Measurements from ENCODE around the gene KCP. TPM values are rescaled to one million over a fixed set of nuclear protein-coding genes. Genes with fewer than 3 reads are reported as not detected.

Gene KCP
- total RNA-seq, 5 donors from 2014 or later (not counting 1 experiment from before 2014, with no cell fraction given): 0.20 to 0.92 (median 0.53) TPM

GRCh38 chr7:128879461-128879938 is 31.0 kb downstream of the KCP start:
- Histone ChIP-seq H3K36me3 (ENCODE audit: control insufficient read depth in 2 of 2, extremely low read depth in 1 of 2, insufficient read depth in 1 of 2, low read length in 1 of 2) (no peaks in the 10 kb centered on the region), H3K27me3 (replicated peaks in 1 of 2; ENCODE audit: control insufficient read depth in 2 of 2, extremely low read depth in 1 of 2, insufficient read depth in 2 of 2, low read length in 1 of 2) (peaks cover 0 to 20% of the 10 kb centered on the region in 2 experiments), H3K4me1 (ENCODE audit: control insufficient read depth in 1 of 2, extremely low read depth in 1 of 2, insufficient read depth in 2 of 2, low read length in 2 of 2) (peaks cover 2 to 14% of the 10 kb centered on the region in 2 experiments), H3K9me3 (no peaks in the 10 kb centered on the region), H3K27ac (ENCODE audit: low read length) (no peak overlapping the region), H3K4me3 (ENCODE audit: control insufficient read depth in 1 of 2, extremely low read depth in 1 of 2, low read length in 1 of 2) (no peak overlapping the region)
- ATAC-seq (replicated peaks in 1 of 4): no peak
- ChIA-PET CTCF (no interaction called here), POLR2A (interaction anchor here in 1 of 2 donors (0.5 kb wide), 1 partner anchor 405 kb away, joined by 3 read pairs; no protein-coding TSS in a partner anchor)
- WGBS (ENCODE audit: insufficient coverage): 88% methylated on average over 13 of the region's 19 CpGs
- DNase-seq: no peak
- peaks cover 0 to 3% (median 0%) of the 10 kb centered on the region in 3 donors for H3K4me1 Mint-ChIP-seq
- H3K9me3 Mint-ChIP-seq: no peaks in the 10 kb centered on the region
- H3K27me3 Mint-ChIP-seq: no peaks in the 10 kb centered on the region
- no peak overlapping the region for H3K4me3 Mint-ChIP-seq
- no peak overlapping the region for H3K27ac Mint-ChIP-seq
- no peaks in the 10 kb centered on the region for H3K36me3 Mint-ChIP-seq

- H3K27ac ChIP-seq (ENCODE audit: low read length): no peak overlapping the region
- Mint-ChIP-seq H3K36me3 (no peaks in the 10 kb centered on the region), H3K4me1 (peaks cover 0 to under 1% (median 0%) of the 10 kb centered on the region in 3 donors), H3K27me3 (no peaks in the 10 kb centered on the region), H3K4me3 (no peak overlapping the region), H3K9me3 (no peaks in the 10 kb centered on the region), H3K27ac (no peak overlapping the region)
- CTCF ChIA-PET: no interaction called here
- H3K27me3 ChIP-seq (replicated peaks in 1 of 2; ENCODE audit: control insufficient read depth in 2 of 2, extremely low read depth in 1 of 2, insufficient read depth in 2 of 2, low read length in 1 of 2): peaks cover 0 to 14% of the 10 kb centered on the region in 2 experiments
- H3K4me3 ChIP-seq (ENCODE audit: control insufficient read depth in 1 of 2, extremely low read depth in 1 of 2, low read length in 1 of 2): no peak overlapping the region
- DNase-seq (no peak), ATAC-seq (replicated peaks in 1 of 4) (no peak)
- no peaks in the 10 kb centered on the region for H3K9me3 ChIP-seq
- 100% methylated on average over 6 of the region's 14 CpGs for WGBS (ENCODE audit: insufficient coverage)
- no peaks in the 10 kb centered on the region for H3K36me3 ChIP-seq (ENCODE audit: control insufficient read depth in 2 of 2, extremely low read depth in 1 of 2, insufficient read depth in 1 of 2, low read length in 1 of 2)
- POLR2A ChIA-PET: no interaction called here
- H3K4me1 ChIP-seq (ENCODE audit: control insufficient read depth in 1 of 2, extremely low read depth in 1 of 2, insufficient read depth in 2 of 2, low read length in 2 of 2): peaks cover 2 to 5% of the 10 kb centered on the region in 2 experiments
These were observed 32.0 kb downstream of the KCP start for GRCh38 chr7:128878226-128879105.

GRCh38 chr7:128877756-128878120 is 32.8 kb downstream of the KCP start:
- Mint-ChIP-seq H3K27ac (no peak overlapping the region), H3K9me3 (no peaks in the 10 kb centered on the region), H3K4me3 (no peak overlapping the region), H3K36me3 (no peaks in the 10 kb centered on the region), H3K27me3 (no peaks in the 10 kb centered on the region), H3K4me1 (no peaks in the 10 kb centered on the region)
- Histone ChIP-seq H3K27ac (ENCODE audit: low read length) (no peak overlapping the region), H3K4me1 (ENCODE audit: control insufficient read depth in 1 of 2, extremely low read depth in 1 of 2, insufficient read depth in 2 of 2, low read length in 2 of 2) (peaks cover 2 to 4% of the 10 kb centered on the region in 2 experiments), H3K9me3 (no peaks in the 10 kb centered on the region), H3K27me3 (replicated peaks in 1 of 2; ENCODE audit: control insufficient read depth in 2 of 2, extremely low read depth in 1 of 2, insufficient read depth in 2 of 2, low read length in 1 of 2) (peaks cover 0 to 20% of the 10 kb centered on the region in 2 experiments), H3K36me3 (ENCODE audit: control insufficient read depth in 2 of 2, extremely low read depth in 1 of 2, insufficient read depth in 1 of 2, low read length in 1 of 2) (no peaks in the 10 kb centered on the region), H3K4me3 (ENCODE audit: control insufficient read depth in 1 of 2, extremely low read depth in 1 of 2, low read length in 1 of 2) (no peak overlapping the region)
- 100% methylated on average over 1 of the region's 4 CpGs for WGBS (ENCODE audit: insufficient coverage)
- POLR2A ChIA-PET: no interaction called here
- ATAC-seq (replicated peaks in 1 of 4): no peak
- CTCF ChIA-PET: no interaction called here
- DNase-seq: no peak

- H3K4me1 ChIP-seq (ENCODE audit: control insufficient read depth in 1 of 2, extremely low read depth in 1 of 2, insufficient read depth in 2 of 2, low read length in 2 of 2): peaks cover 2 to 4% of the 10 kb centered on the region in 2 experiments
- no peak overlapping the region for H3K4me3 Mint-ChIP-seq
- H3K27me3 Mint-ChIP-seq: no peaks in the 10 kb centered on the region
- peak in 1 of 4 experiments; percentile 6 for ATAC-seq (replicated peaks in 1 of 4)
- CTCF ChIA-PET: no interaction called here
- 93% methylated on average over 23 of the region's 32 CpGs for WGBS (ENCODE audit: insufficient coverage)
- H3K9me3 ChIP-seq: no peaks in the 10 kb centered on the region
- H3K27ac ChIP-seq (ENCODE audit: low read length): no peak overlapping the region
- no peak for DNase-seq
- no peak overlapping the region for H3K27ac Mint-ChIP-seq
- no peaks in the 10 kb centered on the region for H3K9me3 Mint-ChIP-seq
- POLR2A ChIA-PET: no interaction called here
- H3K36me3 Mint-ChIP-seq: no peaks in the 10 kb centered on the region
- H3K27me3 ChIP-seq (replicated peaks in 1 of 2; ENCODE audit: control insufficient read depth in 2 of 2, extremely low read depth in 1 of 2, insufficient read depth in 2 of 2, low read length in 1 of 2): peaks cover 0 to 20% of the 10 kb centered on the region in 2 experiments
- H3K4me3 ChIP-seq (ENCODE audit: control insufficient read depth in 1 of 2, extremely low read depth in 1 of 2, low read length in 1 of 2): no peak overlapping the region
- no peaks in the 10 kb centered on the region for H3K4me1 Mint-ChIP-seq
- H3K36me3 ChIP-seq (ENCODE audit: control insufficient read depth in 2 of 2, extremely low read depth in 1 of 2, insufficient read depth in 1 of 2, low read length in 1 of 2): no peaks in the 10 kb centered on the region
These were observed 33.3 kb downstream of the KCP start for GRCh38 chr7:128876978-128877755.

GRCh38 chr7:128876586-128876977 is 33.9 kb downstream of the KCP start:
- 94% methylated on average over 3 of the region's 5 CpGs for WGBS (ENCODE audit: insufficient coverage)
- Histone ChIP-seq H3K4me1 (ENCODE audit: control insufficient read depth in 1 of 2, extremely low read depth in 1 of 2, insufficient read depth in 2 of 2, low read length in 2 of 2) (peaks cover 2 to 4% of the 10 kb centered on the region in 2 experiments), H3K4me3 (ENCODE audit: control insufficient read depth in 1 of 2, extremely low read depth in 1 of 2, low read length in 1 of 2) (no peak overlapping the region), H3K9me3 (no peaks in the 10 kb centered on the region), H3K27ac (ENCODE audit: low read length) (no peak overlapping the region), H3K27me3 (replicated peaks in 1 of 2; ENCODE audit: control insufficient read depth in 2 of 2, extremely low read depth in 1 of 2, insufficient read depth in 2 of 2, low read length in 1 of 2) (peaks cover 0 to 20% of the 10 kb centered on the region in 2 experiments), H3K36me3 (ENCODE audit: control insufficient read depth in 2 of 2, extremely low read depth in 1 of 2, insufficient read depth in 1 of 2, low read length in 1 of 2) (no peaks in the 10 kb centered on the region)
- no peaks in the 10 kb centered on the region for H3K36me3 Mint-ChIP-seq
- ATAC-seq (replicated peaks in 1 of 4) (no peak), DNase-seq (no peak)
- no peaks in the 10 kb centered on the region for H3K4me1 Mint-ChIP-seq
- no peak overlapping the region for H3K27ac Mint-ChIP-seq
- ChIA-PET CTCF (no interaction called here), POLR2A (no interaction called here)
- no peaks in the 10 kb centered on the region for H3K9me3 Mint-ChIP-seq
- H3K27me3 Mint-ChIP-seq: no peaks in the 10 kb centered on the region
- H3K4me3 Mint-ChIP-seq: no peak overlapping the region

- POLR2A ChIA-PET: no interaction called here
- H3K36me3 ChIP-seq (ENCODE audit: control insufficient read depth in 2 of 2, extremely low read depth in 1 of 2, insufficient read depth in 1 of 2, low read length in 1 of 2): no peaks in the 10 kb centered on the region
- no peaks in the 10 kb centered on the region for H3K4me1 Mint-ChIP-seq
- H3K4me3 Mint-ChIP-seq: no peak overlapping the region
- ATAC-seq (replicated peaks in 1 of 4): no peak
- H3K27me3 ChIP-seq (replicated peaks in 1 of 2; ENCODE audit: control insufficient read depth in 2 of 2, extremely low read depth in 1 of 2, insufficient read depth in 2 of 2, low read length in 1 of 2): peaks cover 0 to 21% of the 10 kb centered on the region in 2 experiments
- DNase-seq: no peak
- 80% methylated on average over 1 of the region's 3 CpGs for WGBS (ENCODE audit: insufficient coverage)
- peaks cover 2 to 4% of the 10 kb centered on the region in 2 experiments for H3K4me1 ChIP-seq (ENCODE audit: control insufficient read depth in 1 of 2, extremely low read depth in 1 of 2, insufficient read depth in 2 of 2, low read length in 2 of 2)
- no peaks in the 10 kb centered on the region for H3K9me3 Mint-ChIP-seq
- CTCF ChIA-PET: no interaction called here
- H3K27me3 Mint-ChIP-seq: no peaks in the 10 kb centered on the region
- no peak overlapping the region for H3K4me3 ChIP-seq (ENCODE audit: control insufficient read depth in 1 of 2, extremely low read depth in 1 of 2, low read length in 1 of 2)
- no peak overlapping the region for H3K27ac Mint-ChIP-seq
- no peaks in the 10 kb centered on the region for H3K36me3 Mint-ChIP-seq
- H3K9me3 ChIP-seq: no peaks in the 10 kb centered on the region
- H3K27ac ChIP-seq (ENCODE audit: low read length): no peak overlapping the region
These were observed 34.4 kb downstream of the KCP start for GRCh38 chr7:128876127-128876526.
